Suprapubic skin (tissue), 4 donors: ENCODE data around the gene SLC16A8. TPM values are rescaled to one million over a fixed set of nuclear protein-coding genes. Genes with fewer than 3 reads are reported as not detected.

Experiments
- DNase-seq, 2 donors: peaks; one replicate each; pipeline ENCODE4 v3.0.0-alpha.2; 2019; ENCODE audit warnings: low spot score in 2 of 2
- H3K27ac ChIP-seq: fragments of 200-600 bp; sonication (generic); one replicate; pipeline ENCODE4 v1.5.1; 2019
- H3K27me3 ChIP-seq: fragments of 200-600 bp; sonication (generic); one replicate; pipeline ENCODE4 v1.5.1; 2019
- H3K36me3 ChIP-seq: fragments of 200-600 bp; sonication (generic); one replicate; pipeline ENCODE4 v1.5.1; 2019
- H3K4me1 ChIP-seq: fragments of 200-600 bp; sonication (generic); one replicate; pipeline ENCODE4 v1.5.1; 2019
- H3K4me3 ChIP-seq: fragments of 200-600 bp; sonication (generic); one replicate; pipeline ENCODE4 v1.5.1; 2019; ENCODE audit warnings: mild to moderate bottlenecking
- H3K9me3 ChIP-seq: fragments of 200-600 bp; sonication (generic); one replicate; pipeline ENCODE4 v1.5.1; 2019
- EP300 ChIP-seq: sonication (generic); formaldehyde crosslinking; IDR thresholded peaks from one replicate; pipeline ENCODE4 v1.6.1; 2017; ENCODE audit warnings: antibody characterized with exemption
- POLR2A ChIP-seq, 2 donors: fragments of 450-650 bp; IDR thresholded peaks; one replicate each; pipeline ENCODE4 v1.6.1; 2017; ENCODE audit warnings: antibody characterized with exemption in 2 of 2, mild to moderate bottlenecking in 2 of 2, moderate library complexity in 2 of 2
- POLR2AphosphoS5 ChIP-seq, 3 donors: sonication (generic); formaldehyde crosslinking; IDR thresholded peaks; one replicate each; pipeline ENCODE4 v1.6.1; 2017; ENCODE audit warnings: antibody characterized with exemption in 3 of 3
- WGBS: methylation state at CpG from one replicate; pipeline ENCODE4 v1.1.5; 2018; 5-methylcytosine and 5-hydroxymethylcytosine counted together
- total RNA-seq, 4 donors: library from RNA; depleted of rRNA; stranded (reverse); fragments of >200 nt; gene quantifications; one replicate each; pipeline ENCODE4 v1.1.0, GENCODE V29; 2016
- TF ChIP-seq, protein P1 (sequence below), 2 donors: fragments of 200-600 bp in 1 of 2; fragments of 450-650 bp in 1 of 2; sonication (generic) in 1 of 2; IDR thresholded peaks; one replicate each; pipeline ENCODE4 v1.5.1; 2016 to 2019; ENCODE audit warnings: antibody characterized with exemption in 2 of 2, mild to moderate bottlenecking in 1 of 2, moderate library complexity in 1 of 2

The SLC16A8 gene
- total RNA-seq, 4 donors from 2014 or later = not detected

DNA sequence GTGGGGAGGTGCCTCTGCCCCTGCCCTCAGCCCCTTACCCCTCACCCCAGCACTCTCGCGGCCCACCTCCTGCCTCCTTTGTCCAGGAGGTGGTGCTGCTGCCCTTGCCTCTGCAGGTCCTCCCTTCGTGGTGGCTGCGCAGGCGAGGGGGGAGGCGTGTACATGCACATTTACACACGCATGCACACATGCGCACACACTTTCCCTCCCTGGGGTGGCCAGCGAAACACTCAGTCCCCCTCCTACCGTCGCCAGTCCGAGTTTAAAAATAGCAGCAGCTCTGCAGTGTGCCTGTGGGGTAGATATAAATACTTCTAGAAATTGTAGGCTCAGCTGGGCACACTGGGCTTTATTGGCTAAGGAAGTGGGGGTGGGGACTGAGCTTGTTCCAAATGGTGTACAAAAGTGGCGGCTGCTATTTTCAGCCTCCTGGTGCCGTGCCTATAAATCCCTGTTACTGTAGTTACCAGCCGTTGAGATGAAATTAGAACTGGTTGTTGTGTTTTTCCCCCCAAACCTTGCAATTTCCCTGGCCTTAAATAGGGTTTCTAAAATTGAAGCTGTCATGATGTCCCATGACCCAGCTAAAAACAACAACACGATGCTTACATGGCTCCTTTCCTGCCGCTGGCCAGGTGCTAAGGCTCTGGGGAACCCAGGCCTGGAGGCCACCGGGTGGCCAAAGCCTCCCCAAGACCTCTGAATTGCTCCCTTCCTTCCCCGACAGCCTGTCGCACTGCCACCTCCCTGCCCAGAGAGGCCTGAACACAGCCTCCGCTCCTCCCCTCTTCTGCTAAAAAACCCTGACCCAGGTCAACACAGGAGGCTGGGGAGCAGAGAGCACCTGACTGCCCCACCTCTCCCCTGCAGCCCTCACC, 14.4 kb downstream of the SLC16A8 start:
- WGBS = 65% methylated on average over 18 of the region's 21 CpGs
- Histone ChIP-seq H3K27ac (peak overlapping the region; percentile 17), H3K27me3 (no peaks in the 10 kb centered on the region), H3K9me3 (no peaks in the 10 kb centered on the region), H3K4me3 (no peak overlapping the region), H3K4me1 (peaks cover 18% of the 10 kb centered on the region), H3K36me3 (peaks cover 95% of the 10 kb centered on the region)
- TF ChIP-seq, protein P1, sequence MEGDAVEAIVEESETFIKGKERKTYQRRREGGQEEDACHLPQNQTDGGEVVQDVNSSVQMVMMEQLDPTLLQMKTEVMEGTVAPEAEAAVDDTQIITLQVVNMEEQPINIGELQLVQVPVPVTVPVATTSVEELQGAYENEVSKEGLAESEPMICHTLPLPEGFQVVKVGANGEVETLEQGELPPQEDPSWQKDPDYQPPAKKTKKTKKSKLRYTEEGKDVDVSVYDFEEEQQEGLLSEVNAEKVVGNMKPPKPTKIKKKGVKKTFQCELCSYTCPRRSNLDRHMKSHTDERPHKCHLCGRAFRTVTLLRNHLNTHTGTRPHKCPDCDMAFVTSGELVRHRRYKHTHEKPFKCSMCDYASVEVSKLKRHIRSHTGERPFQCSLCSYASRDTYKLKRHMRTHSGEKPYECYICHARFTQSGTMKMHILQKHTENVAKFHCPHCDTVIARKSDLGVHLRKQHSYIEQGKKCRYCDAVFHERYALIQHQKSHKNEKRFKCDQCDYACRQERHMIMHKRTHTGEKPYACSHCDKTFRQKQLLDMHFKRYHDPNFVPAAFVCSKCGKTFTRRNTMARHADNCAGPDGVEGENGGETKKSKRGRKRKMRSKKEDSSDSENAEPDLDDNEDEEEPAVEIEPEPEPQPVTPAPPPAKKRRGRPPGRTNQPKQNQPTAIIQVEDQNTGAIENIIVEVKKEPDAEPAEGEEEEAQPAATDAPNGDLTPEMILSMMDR (IDR thresholded peaks at IDR 0.05) = peak in 1 of 2 donors; percentile 30
- no peak for TF ChIP-seq POLR2AphosphoS5 (IDR thresholded peaks at IDR 0.05)
- DNase-seq = peak in 1 of 2 donors; percentile 83

DNA sequence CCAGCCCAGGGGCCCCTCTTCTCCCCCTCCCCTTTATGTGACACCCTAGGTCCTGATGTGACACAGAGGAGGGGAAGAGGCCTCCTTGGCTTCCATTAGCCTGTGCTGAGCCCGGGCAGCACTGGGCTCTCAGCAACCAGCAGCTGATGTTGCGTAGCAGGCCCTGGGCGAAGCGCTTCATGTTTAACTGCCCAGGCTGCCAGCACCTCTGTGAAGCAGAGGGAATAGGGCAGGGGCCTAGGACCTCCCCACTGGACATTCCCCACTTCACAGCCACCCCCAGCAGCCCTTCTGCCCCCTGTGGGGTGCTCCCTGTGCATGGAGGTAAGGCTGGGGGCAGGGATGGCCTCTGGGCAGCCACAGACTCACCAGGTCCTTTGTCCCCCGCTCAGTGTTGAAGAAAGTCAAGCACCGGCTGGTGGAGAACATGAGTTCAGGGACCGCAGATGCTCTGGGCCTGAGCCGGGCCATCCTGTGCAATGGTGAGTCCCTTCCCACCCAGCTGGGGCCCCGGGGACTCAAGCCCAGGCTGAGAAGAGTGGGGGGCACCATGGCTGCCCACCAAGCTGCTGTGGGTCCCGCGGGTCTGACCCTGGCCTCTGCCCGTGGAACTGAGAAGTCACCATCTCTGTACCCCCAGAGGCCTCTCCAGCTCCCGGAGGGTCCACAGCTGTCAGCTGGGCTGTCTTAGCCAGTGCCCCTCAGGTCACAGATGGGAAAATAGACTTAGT, 15.2 kb downstream of the SLC16A8 start:
- TF ChIP-seq POLR2A (IDR thresholded peaks at IDR 0.05) (no peak), EP300 (no peak), POLR2AphosphoS5 (IDR thresholded peaks at IDR 0.05) (no peak)
- TF ChIP-seq, protein P1 (IDR thresholded peaks at IDR 0.05) = no peak
- WGBS = 87% methylated on average over 3 of the region's 13 CpGs
- no peak overlapping the region for H3K27ac ChIP-seq
- peaks cover 92% of the 10 kb centered on the region for H3K36me3 ChIP-seq
- peak in 1 of 2 donors; percentile 68 for DNase-seq
- no peak overlapping the region for H3K4me3 ChIP-seq
- H3K9me3 ChIP-seq = no peaks in the 10 kb centered on the region
- peaks cover 18% of the 10 kb centered on the region for H3K4me1 ChIP-seq
- no peaks in the 10 kb centered on the region for H3K27me3 ChIP-seq

DNA sequence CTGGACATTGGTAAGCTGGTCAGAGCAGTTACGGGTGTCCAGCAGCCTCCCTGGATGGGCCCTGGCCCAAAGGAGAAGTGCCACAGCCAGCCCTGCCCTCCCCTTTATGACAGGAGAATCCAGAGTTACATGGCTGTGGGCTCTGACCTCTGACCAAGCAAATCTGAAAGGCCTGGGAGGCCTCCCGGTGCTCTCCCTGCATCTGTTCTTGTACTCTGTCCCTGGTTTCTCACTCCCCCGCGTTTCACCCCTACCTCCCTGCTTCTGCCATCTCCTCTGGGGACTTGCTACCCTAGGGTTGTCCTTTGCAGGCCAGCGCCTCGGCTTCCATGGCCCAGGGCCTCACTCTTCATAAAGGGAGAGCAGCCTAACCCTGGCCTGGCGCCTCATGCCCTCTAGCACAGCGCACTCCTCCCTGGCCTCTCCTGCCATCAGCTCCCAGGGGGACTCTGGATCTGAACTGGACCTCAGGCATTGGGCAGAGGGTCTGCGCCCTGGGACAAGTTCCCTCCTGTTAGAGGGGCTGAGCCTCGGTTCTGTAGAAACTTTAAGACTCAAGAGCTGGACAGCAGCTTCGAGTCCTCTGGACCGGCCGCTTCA, 16.1 kb downstream of the SLC16A8 start:
- TF ChIP-seq, protein P1 (IDR thresholded peaks at IDR 0.05) = no peak
- TF ChIP-seq POLR2A (IDR thresholded peaks at IDR 0.05) (no peak), POLR2AphosphoS5 (IDR thresholded peaks at IDR 0.05) (no peak), EP300 (no peak)
- Histone ChIP-seq H3K36me3 (peaks cover 83% of the 10 kb centered on the region), H3K4me1 (peaks cover 23% of the 10 kb centered on the region), H3K27me3 (no peaks in the 10 kb centered on the region), H3K4me3 (no peak overlapping the region), H3K27ac (peak overlapping the region; percentile 67), H3K9me3 (no peaks in the 10 kb centered on the region)
- 93% methylated on average over 13 of the region's 13 CpGs for WGBS
- no peak for DNase-seq

DNA sequence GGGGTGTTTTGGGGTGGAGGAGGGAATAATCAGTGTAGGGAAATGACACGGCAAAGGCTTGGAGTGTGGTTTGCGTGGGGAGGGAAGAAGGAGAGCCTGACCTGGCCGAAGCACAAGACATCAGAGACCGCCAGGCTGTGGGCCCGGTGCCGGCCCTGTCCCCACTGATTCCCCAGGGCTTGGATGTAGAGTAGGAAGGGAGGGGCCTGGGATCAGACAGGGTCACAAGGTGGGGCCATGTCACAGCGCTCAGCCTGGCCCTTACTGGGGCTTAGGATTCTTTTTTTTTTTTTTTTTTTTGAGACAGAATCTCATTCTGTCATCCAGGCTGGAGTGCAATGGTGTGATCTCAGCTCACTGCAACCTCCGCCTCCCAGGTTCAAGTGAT, 17.0 kb downstream of the SLC16A8 start:
- peak overlapping the region; percentile 67 for H3K27ac ChIP-seq
- WGBS = 75% methylated on average over 8 of the region's 8 CpGs
- no peak overlapping the region for H3K4me3 ChIP-seq
- no peaks in the 10 kb centered on the region for H3K9me3 ChIP-seq
- peaks cover 78% of the 10 kb centered on the region for H3K36me3 ChIP-seq
- H3K4me1 ChIP-seq = peaks cover 31% of the 10 kb centered on the region
- DNase-seq = no peak
- TF ChIP-seq EP300 (no peak), POLR2A (IDR thresholded peaks at IDR 0.05) (no peak), POLR2AphosphoS5 (IDR thresholded peaks at IDR 0.05) (no peak)
- TF ChIP-seq, protein P1 (IDR thresholded peaks at IDR 0.05) = no peak
- no peaks in the 10 kb centered on the region for H3K27me3 ChIP-seq
